ENCODE results near the gene YTHDC1.

DNA sequence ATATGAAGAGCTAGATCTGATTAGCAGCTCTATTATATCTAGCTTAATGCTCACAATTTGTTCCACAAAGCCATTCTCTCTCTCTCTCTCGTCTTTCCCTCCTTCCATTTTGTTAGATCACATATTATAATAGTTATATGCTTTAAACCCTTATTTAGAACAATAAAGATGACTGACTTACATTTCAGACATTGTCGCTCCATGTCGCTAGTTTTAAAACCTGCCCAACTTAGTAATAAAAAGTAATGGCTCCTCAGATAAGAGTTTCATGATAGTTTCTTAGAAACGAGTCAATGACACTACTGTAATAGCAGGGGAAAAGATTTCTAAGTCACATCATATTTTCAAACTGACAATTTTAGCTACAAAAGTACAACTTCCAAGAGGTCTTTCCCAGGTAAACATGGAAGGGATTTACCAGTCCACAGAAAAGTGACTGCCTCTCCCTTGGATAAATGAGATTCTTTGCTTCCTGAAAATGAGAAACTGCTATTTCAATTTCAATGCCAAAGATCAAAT is 38.5 kb upstream of the YTHDC1 start:
- no peak for TF ChIP-seq CTCF (IDR thresholded peaks at IDR 0.05)
- TF ChIP-seq POLR2AphosphoS5 (IDR thresholded peaks at IDR 0.05): no peak
- TF ChIP-seq POLR2A (IDR thresholded peaks at IDR 0.05): no peak

All from stomach (tissue), 4 donors.